ENCODE results near the gene IRF2.
"Not testable (repeated sequence)": the region's sequence is repeated elsewhere in the genome, so short reads cannot be mapped to it uniquely, and the experiment has no call there.

The IRF2 gene

DNA sequence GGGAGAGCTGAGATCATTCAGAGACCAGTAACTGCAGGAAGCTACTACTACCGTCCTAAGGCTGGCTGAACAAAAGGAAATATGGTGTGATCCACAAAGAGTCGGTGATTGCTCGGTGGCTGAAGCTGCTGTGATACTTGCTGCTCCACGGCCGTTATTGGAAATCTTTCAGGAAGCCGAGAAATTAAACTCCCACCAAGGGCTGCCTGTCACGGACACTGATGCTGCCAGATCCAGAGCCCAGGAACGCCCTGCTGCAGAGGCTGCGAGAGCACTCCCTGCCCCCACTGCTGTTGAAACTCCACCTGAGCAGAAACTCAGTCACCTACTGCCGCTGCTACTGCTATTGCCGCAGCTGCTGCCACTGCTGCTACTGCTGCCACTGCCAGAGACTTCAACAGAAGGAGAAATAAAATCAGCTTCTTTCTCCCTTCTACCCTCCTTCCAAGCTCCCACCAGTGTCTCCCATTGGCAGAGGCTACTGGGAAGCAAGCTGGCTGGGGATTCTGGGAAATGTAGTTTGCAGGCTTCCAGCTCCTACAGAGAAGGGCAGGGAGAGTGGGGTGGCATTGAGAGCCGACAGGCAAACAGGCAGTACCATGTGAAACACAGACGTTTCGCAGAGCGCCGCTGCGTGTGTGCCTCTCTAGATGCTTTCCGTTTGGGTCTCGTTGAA is 130.7 kb downstream of the IRF2 start:
- DNase-seq, result peak; percentile 66 to 87 (median 75)

GRCh38 chr4:184342857-184343237 is 131.5 kb downstream of the IRF2 start:
- DNase-seq, result not testable (repeated sequence)

DNA sequence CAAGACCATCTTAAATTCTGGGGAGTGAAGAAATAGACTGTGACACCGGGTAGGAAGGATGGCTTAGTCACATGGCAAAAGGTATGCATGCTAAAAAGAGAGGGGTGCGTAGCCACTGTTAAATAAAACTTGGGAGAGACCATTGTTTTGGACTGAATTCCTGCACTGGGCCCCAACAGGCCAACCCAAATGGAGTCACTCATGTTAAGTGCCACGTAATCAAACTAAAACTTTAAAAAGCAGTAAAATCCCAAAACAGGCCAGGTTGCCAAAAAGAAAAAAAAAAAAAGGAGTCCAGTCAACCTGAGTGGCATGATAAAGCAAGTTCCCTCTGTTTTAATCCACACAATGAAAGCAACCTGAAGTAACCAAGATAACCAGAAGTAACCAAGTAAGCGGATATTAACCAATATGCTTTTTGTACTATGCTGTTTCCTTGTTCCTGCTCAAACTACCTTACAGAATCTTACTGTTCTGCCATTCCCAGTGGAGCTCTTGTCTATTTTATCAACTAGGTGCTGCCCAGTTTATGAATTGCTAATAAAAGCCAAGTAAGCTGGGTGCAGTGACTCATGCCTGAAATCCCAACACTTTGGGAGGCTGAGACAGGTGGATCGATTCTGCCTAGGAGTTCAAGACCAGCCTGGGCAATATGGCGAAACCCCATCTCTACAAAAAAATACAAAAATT is 132.0 kb downstream of the IRF2 start:
- DNase-seq, result no peak

- not testable (repeated sequence) for DNase-seq
Observed at GRCh38 chr4:184339398-184340193, 134.8 kb downstream of the IRF2 start.

- no peak for DNase-seq
Observed at GRCh38 chr4:184337907-184338306, 136.4 kb downstream of the IRF2 start.
